Chondrocyte (in vitro differentiated cells): ENCODE data around the gene C1QL4. TPM values are rescaled to one million over a fixed set of nuclear protein-coding genes. Genes with fewer than 3 reads are reported as not detected.
A peak's percentile ranks its signal among the peaks of the same experiment; 100 is the strongest.

Source experiments
- DNase-seq: peaks from one replicate; pipeline ENCODE4 v3.0.0; 2021; ENCODE audit warnings: mixed read lengths, low spot score
- H3K27ac Mint-ChIP-seq: one replicate; pipeline ENCODE4 v1.8.0; 2021; ENCODE audit warnings: mild to moderate bottlenecking, moderate library complexity, mixed read lengths; ENCODE audit not compliant: unreplicated experiment
- H3K27me3 Mint-ChIP-seq: 2 replicates; pipeline ENCODE4 v1.8.0; 2021; ENCODE audit warnings: low read depth, mixed read lengths
- H3K36me3 Mint-ChIP-seq: 2 replicates; pipeline ENCODE4 v1.8.0; 2021; ENCODE audit warnings: low read depth, mixed read lengths
- H3K4me1 Mint-ChIP-seq: 2 replicates; pipeline ENCODE4 v1.8.0; 2021; ENCODE audit warnings: low read depth, mild to moderate bottlenecking, mixed read lengths
- H3K4me3 Mint-ChIP-seq: one replicate; pipeline ENCODE4 v1.8.0; 2021; ENCODE audit warnings: mild to moderate bottlenecking, moderate library complexity, mixed read lengths; ENCODE audit not compliant: unreplicated experiment
- H3K9me3 Mint-ChIP-seq: 2 replicates; pipeline ENCODE4 v1.8.0; 2021; ENCODE audit warnings: low read depth, mixed read lengths
- CTCF ChIP-seq: fragments of 200-600 bp; sonication (generic); IDR thresholded peaks from 2 replicates; pipeline ENCODE4 v1.5.0; 2021; ENCODE audit warnings: antibody characterized with exemption, mild to moderate bottlenecking, moderate library complexity
- total RNA-seq: library from RNA; stranded (reverse); gene quantifications from 3 replicates; pipeline ENCODE4 v1.2.1, GENCODE V29; 2021

C1QL4 gene
- total RNA-seq, 1 donor from 2014 or later: 0.60 TPM

- TF ChIP-seq CTCF: no peak
Observed at GRCh38 chr12:49365542-49365941, 28.6 kb upstream of the C1QL4 start.

GRCh38 chr12:49364989-49365388, 28.0 kb upstream of the C1QL4 start:
- Mint-ChIP-seq H3K27ac (no peak overlapping the region), H3K9me3 (no peaks in the 10 kb centered on the region), H3K36me3 (no peaks in the 10 kb centered on the region), H3K4me3 (no peak overlapping the region), H3K27me3 (peaks cover 1% of the 10 kb centered on the region), H3K4me1 (peaks cover 34% of the 10 kb centered on the region)
- TF ChIP-seq CTCF: no peak
- DNase-seq: no peak

More at GRCh38 chr12:49365542-49365941, 28.6 kb upstream of the C1QL4 start:
- DNase-seq: no peak
- H3K9me3 Mint-ChIP-seq: no peaks in the 10 kb centered on the region
- peaks cover 1% of the 10 kb centered on the region for H3K27me3 Mint-ChIP-seq
- H3K27ac Mint-ChIP-seq: no peak overlapping the region
- H3K4me1 Mint-ChIP-seq: peaks cover 36% of the 10 kb centered on the region
- H3K36me3 Mint-ChIP-seq: no peaks in the 10 kb centered on the region
- H3K4me3 Mint-ChIP-seq: no peak overlapping the region

GRCh38 chr12:49362077-49362476, 25.1 kb upstream of the C1QL4 start:
- H3K27me3 Mint-ChIP-seq: peaks cover 1% of the 10 kb centered on the region
- no peak overlapping the region for H3K4me3 Mint-ChIP-seq
- TF ChIP-seq CTCF: no peak
- DNase-seq: no peak
- no peaks in the 10 kb centered on the region for H3K9me3 Mint-ChIP-seq
- H3K4me1 Mint-ChIP-seq: peaks cover 20% of the 10 kb centered on the region
- no peak overlapping the region for H3K27ac Mint-ChIP-seq
- H3K36me3 Mint-ChIP-seq: no peaks in the 10 kb centered on the region

- peaks cover 1% of the 10 kb centered on the region for H3K27me3 Mint-ChIP-seq
- no peaks in the 10 kb centered on the region for H3K36me3 Mint-ChIP-seq
- H3K4me3 Mint-ChIP-seq: no peak overlapping the region
- H3K4me1 Mint-ChIP-seq: peaks cover 9% of the 10 kb centered on the region
- no peak for TF ChIP-seq CTCF
- DNase-seq: no peak
- H3K9me3 Mint-ChIP-seq: no peaks in the 10 kb centered on the region
- H3K27ac Mint-ChIP-seq: no peak overlapping the region
Observed at GRCh38 chr12:49359671-49360070, 22.7 kb upstream of the C1QL4 start.

GRCh38 chr12:49358483-49359141, 21.6 kb upstream of the C1QL4 start:
- no peak for DNase-seq
- no peak overlapping the region for H3K27ac Mint-ChIP-seq
- H3K4me3 Mint-ChIP-seq: no peak overlapping the region
- peaks cover 1% of the 10 kb centered on the region for H3K27me3 Mint-ChIP-seq
- peaks cover 9% of the 10 kb centered on the region for H3K4me1 Mint-ChIP-seq
- no peaks in the 10 kb centered on the region for H3K36me3 Mint-ChIP-seq
- H3K9me3 Mint-ChIP-seq: no peaks in the 10 kb centered on the region
- peak; percentile 96 for TF ChIP-seq CTCF
